ENCODE results near the gene MED12L. TPM values are rescaled to one million over a fixed set of nuclear protein-coding genes. Genes with fewer than 3 reads are reported as not detected.

MED12L gene
- total and polyA plus RNA-seq, 7 donors: 0.01 to 2.6 (median 0.17) TPM

- Histone ChIP-seq H3K9me3 (no peaks in the 10 kb centered on the region), H3K27me3 (ENCODE audit: insufficient read depth in 3 of 3, low read length in 2 of 3) (no peaks in the 10 kb centered on the region), H3K27ac (no peak overlapping the region), H3K36me3 (ENCODE audit: insufficient read depth in 1 of 2, low read depth in 1 of 2) (no peaks in the 10 kb centered on the region), H3K4me1 (no peaks in the 10 kb centered on the region), H3K4me3 (no peak overlapping the region)
- WGBS, 3 donors: 74 to 92% (median 91%) methylated on average over 4 of the region's 4 CpGs
- TF ChIP-seq CTCF (IDR thresholded peaks at IDR 0.05): no peak
- DNase-seq: no peak
- no peak for ATAC-seq
- intact Hi-C loops (cut with DNase I): no loop called here
Measured at GRCh38 chr3:151372063-151372820, 286.8 kb downstream of the MED12L start.

GRCh38 chr3:151377768-151378385 is 292.4 kb downstream of the MED12L start:
- ATAC-seq: no peak
- H3K9me3 ChIP-seq: no peaks in the 10 kb centered on the region
- no peak for DNase-seq
- H3K36me3 ChIP-seq (ENCODE audit: insufficient read depth in 1 of 2, low read depth in 1 of 2): no peaks in the 10 kb centered on the region
- TF ChIP-seq CTCF (IDR thresholded peaks at IDR 0.05): no peak
- WGBS, 3 donors: 78 to 85% (median 81%) methylated on average over 8 of the region's 8 CpGs
- no peak overlapping the region for H3K27ac ChIP-seq
- H3K4me1 ChIP-seq: no peaks in the 10 kb centered on the region
- H3K27me3 ChIP-seq (ENCODE audit: insufficient read depth in 3 of 3, low read length in 2 of 3): no peaks in the 10 kb centered on the region
- H3K4me3 ChIP-seq: no peak overlapping the region
- intact Hi-C loops (cut with DNase I): no loop called here

GRCh38 chr3:151379083-151379734 is 293.7 kb downstream of the MED12L start:
- H3K27ac ChIP-seq: no peak overlapping the region
- no peak for ATAC-seq
- no peaks in the 10 kb centered on the region for H3K36me3 ChIP-seq (ENCODE audit: insufficient read depth in 1 of 2, low read depth in 1 of 2)
- no peak for TF ChIP-seq CTCF (IDR thresholded peaks at IDR 0.05)
- no peak overlapping the region for H3K4me3 ChIP-seq
- no peaks in the 10 kb centered on the region for H3K9me3 ChIP-seq
- H3K27me3 ChIP-seq (ENCODE audit: insufficient read depth in 3 of 3, low read length in 2 of 3): no peaks in the 10 kb centered on the region
- DNase-seq: peak in 1 of 2 donors; percentile 13
- 67 to 72% (median 69%) methylated on average over 4 of the region's 4 CpGs for WGBS, 3 donors
- intact Hi-C loops (cut with DNase I): no loop called here
- no peaks in the 10 kb centered on the region for H3K4me1 ChIP-seq

GRCh38 chr3:151382671-151383070 is 297.2 kb downstream of the MED12L start:
- ATAC-seq (no peak), DNase-seq (no peak)
- TF ChIP-seq CTCF (IDR thresholded peaks at IDR 0.05): no peak
- no peak overlapping the region for H3K4me3 ChIP-seq
- H3K36me3 ChIP-seq (ENCODE audit: insufficient read depth in 1 of 2, low read depth in 1 of 2): no peaks in the 10 kb centered on the region
- no peaks in the 10 kb centered on the region for H3K9me3 ChIP-seq
- intact Hi-C loops (cut with DNase I): no loop called here
- H3K27me3 ChIP-seq (ENCODE audit: insufficient read depth in 3 of 3, low read length in 2 of 3): no peaks in the 10 kb centered on the region
- no peaks in the 10 kb centered on the region for H3K4me1 ChIP-seq
- 94 to 97% (median 94%) methylated on average over 5 of the region's 5 CpGs for WGBS, 3 donors
- H3K27ac ChIP-seq: no peak overlapping the region
